ENCODE measurements around the gene NUB1.

The NUB1 gene

GRCh38 chr7:151411551-151411950 is 69.9 kb downstream of the NUB1 start:
- no peak for DNase-seq (ENCODE audit: low read depth, low spot score)
- no peak for TF ChIP-seq CTCF (IDR thresholded peaks at IDR 0.05; ENCODE audit: insufficient read depth, low read length, missing control alignments)
- ChIA-PET POLR2A (no interaction called here), CTCF (interaction anchor here (1.2 to 2.3 kb wide), 2 partner anchors 38 to 40 kb away, joined by 3 to 6 read pairs; no protein-coding TSS in a partner anchor)
- no peak overlapping the region for H3K4me3 ChIP-seq (ENCODE audit: low read depth, low read length)

GRCh38 chr7:151412318-151412717 is 70.7 kb downstream of the NUB1 start:
- DNase-seq (ENCODE audit: low read depth, low spot score) = no peak
- ChIA-PET CTCF (interaction anchor here (1.2 to 2.3 kb wide), 2 partner anchors 37 to 41 kb away, joined by 3 to 6 read pairs; no protein-coding TSS in a partner anchor), POLR2A (no interaction called here)
- H3K4me3 ChIP-seq (ENCODE audit: low read depth, low read length) = no peak overlapping the region
- no peak for TF ChIP-seq CTCF (IDR thresholded peaks at IDR 0.05; ENCODE audit: insufficient read depth, low read length, missing control alignments)

DNA sequence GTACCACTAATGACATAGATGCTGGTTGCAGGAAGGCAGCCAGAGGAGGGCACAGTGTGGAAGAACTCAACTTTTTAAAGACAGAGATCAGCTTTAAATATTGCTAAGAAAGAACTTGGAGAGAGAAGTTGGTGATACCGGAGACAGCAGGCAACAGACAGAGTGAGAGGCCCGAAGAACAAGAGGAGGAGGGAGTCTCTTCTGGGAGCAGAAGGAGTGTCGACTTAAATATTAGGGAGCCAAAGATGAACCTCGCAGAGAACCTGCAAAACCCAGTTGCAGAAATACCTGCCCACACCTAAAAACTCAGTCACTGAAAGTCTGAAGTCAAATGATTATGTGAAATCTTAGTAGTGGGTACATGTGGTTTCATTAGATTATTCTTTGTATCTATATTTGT is 71.6 kb downstream of the NUB1 start:
- ChIA-PET POLR2A (no interaction called here), CTCF (no interaction called here)
- H3K4me3 ChIP-seq (ENCODE audit: low read depth, low read length) = no peak overlapping the region
- no peak for DNase-seq (ENCODE audit: low read depth, low spot score)
- TF ChIP-seq CTCF (IDR thresholded peaks at IDR 0.05; ENCODE audit: insufficient read depth, low read length, missing control alignments) = no peak

GRCh38 chr7:151415375-151416105 is 73.9 kb downstream of the NUB1 start:
- CTCF ChIA-PET = interaction anchor here (0.9 to 1.4 kb wide), 2 partner anchors 11 to 47 kb away, joined by 3 to 4 read pairs; no protein-coding TSS in a partner anchor
- no peak for DNase-seq (ENCODE audit: low read depth, low spot score)
- H3K4me3 ChIP-seq (ENCODE audit: low read depth, low read length) = no peak overlapping the region
- no peak for TF ChIP-seq CTCF (IDR thresholded peaks at IDR 0.05; ENCODE audit: insufficient read depth, low read length, missing control alignments)
- POLR2A ChIA-PET = no interaction called here

DNA sequence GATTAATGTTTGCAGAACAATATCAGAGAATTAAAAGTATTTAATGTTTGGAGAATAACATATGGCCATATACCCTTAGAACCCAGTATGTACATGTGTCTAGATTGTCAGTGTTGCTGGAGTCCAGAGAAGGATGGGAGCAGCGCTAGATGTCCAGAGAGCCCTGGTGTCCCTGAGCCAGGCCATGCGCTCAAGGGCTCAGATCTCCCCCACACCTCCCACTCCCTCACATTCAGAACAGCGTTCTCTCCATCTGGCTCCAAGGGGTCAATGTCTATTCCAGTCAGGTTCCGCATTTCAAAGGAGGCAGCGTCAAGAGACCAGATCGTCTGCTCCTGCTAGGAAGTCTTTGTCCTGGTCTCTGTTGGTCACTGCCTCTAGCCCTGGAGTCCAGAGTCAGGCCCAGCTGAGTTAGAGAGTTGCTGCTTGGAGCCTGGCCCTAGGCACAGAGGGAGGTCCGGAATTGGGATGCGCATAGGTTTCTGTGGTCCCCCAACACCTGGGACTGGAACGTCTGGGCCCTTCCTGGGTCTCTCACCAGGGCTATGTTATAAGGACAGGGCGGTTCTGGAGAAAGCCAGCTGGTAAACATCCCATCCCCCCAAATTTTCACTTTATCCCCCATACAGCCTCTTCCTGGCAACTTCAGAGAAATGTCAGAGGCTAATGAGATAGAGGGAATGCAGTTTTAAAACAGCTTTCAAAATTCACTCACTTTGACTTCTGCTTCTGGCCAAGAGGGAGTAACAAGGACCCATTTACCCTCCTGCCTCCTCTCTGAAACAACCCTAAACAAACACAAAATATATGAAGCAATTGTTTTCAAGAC is 74.7 kb downstream of the NUB1 start:
- no peak overlapping the region for H3K4me3 ChIP-seq (ENCODE audit: low read depth, low read length)
- POLR2A ChIA-PET = no interaction called here
- TF ChIP-seq CTCF (IDR thresholded peaks at IDR 0.05; ENCODE audit: insufficient read depth, low read length, missing control alignments) = no peak
- CTCF ChIA-PET = interaction anchor here (0.9 kb wide), 1 partner anchor 48 kb away, joined by 4 read pairs; no protein-coding TSS in a partner anchor
- DNase-seq (ENCODE audit: low read depth, low spot score) = no peak

DNA sequence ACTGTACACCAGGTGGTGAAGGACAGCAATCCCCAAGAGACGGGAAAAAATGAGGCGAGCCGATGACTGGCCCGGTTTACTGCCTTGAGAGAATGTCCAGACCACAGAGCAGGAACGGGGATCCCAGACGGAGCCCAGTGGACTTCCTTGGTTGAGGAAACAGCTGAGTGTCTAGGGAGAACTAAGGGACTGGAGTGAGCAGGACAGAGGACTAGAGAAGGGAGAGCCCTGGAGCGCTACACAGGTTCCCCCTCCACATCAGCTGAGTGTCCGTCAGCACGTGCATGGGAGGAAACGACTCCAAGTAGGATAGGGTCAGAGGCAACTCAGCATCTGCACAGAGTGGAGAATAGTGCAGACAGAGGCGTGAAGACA is 75.3 kb downstream of the NUB1 start:
- ChIA-PET CTCF (no interaction called here), POLR2A (no interaction called here)
- DNase-seq (ENCODE audit: low read depth, low spot score) = no peak
- no peak for TF ChIP-seq CTCF (IDR thresholded peaks at IDR 0.05; ENCODE audit: insufficient read depth, low read length, missing control alignments)
- no peak overlapping the region for H3K4me3 ChIP-seq (ENCODE audit: low read depth, low read length)
